HG03558 (cell line): ENCODE data around the gene PHIP.
"Not testable (repeated sequence)": the region's sequence is repeated elsewhere in the genome, so short reads cannot be mapped to it uniquely, and the experiment has no call there.

Source experiments
- ATAC-seq: cut with Tn5 transposase; IDR thresholded peaks from one replicate; pipeline ENCODE4 v1.9.1; 2021; ENCODE audit warnings: moderate number of reproducible peaks; ENCODE audit not compliant: unreplicated experiment; ENCODE audit errors: extremely low read depth

PHIP gene

DNA sequence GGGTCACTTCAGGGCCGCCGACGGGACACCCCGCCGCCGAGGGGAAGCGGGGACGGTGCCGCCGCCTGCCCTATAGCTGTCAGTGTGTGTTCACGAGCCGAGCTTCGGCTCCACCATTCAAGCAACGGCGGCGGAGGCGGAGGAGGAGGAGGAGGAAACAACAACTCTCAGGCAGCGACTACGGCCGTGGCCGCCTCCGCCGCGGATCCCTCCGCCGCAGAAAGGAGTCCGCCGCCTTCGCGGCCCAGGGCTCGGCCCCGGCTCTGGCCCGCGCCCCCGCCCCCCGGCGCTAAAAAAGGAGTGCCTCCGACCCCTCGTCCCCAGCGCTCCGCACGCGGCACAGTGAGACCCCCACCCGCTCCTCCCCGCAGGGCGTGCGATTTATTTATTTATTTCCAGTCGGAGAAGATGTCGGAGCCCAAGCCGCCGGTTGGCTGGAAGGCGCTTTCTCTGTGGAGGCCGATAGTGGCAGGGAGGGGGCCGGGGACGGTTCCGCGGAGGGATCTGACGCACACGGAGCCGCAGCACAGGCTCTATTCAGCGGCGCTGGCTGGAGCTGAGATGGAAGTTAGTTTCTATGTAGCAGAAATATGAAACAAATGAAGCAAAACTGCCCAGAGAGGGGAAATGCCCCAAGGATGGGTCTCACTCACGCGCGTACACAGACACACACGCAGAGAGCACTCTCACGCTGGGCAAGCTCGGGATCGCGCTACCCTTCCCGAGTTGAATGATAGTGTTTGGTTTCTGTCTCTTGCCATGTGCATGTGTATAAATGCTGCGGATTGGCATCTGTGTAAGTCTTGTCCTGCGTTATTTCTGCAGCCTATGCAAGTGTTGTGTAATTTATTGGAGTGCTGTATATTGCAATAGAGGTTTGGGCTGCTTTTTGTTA is at the start of gene PHIP:
TSS of gene PHIP (minus strand) at position 180 of the 895 bp plus-strand sequence. CDS start 186 bp downstream, outside the sequence.
- ATAC-seq = peak; percentile 31

DNA sequence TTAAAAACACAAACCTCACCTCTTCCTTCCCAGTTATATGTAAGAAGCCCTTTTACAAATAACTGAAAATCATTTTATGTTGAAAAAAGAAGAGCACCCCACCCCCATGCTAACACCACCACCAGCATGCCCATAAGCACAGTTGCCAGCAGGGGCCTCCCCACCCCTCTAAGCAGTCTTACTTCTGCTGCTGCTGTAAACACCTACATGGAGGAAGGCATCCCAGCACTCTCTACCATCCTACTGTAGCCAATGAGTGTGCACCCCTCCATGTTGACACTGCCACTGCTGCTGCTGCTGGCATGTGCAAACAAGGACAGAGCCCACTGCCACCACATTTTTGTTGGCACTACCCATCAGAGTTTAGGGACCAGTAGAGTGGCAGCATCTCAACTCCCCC is 49.6 kb upstream of the PHIP start:
- no peak for ATAC-seq

DNA sequence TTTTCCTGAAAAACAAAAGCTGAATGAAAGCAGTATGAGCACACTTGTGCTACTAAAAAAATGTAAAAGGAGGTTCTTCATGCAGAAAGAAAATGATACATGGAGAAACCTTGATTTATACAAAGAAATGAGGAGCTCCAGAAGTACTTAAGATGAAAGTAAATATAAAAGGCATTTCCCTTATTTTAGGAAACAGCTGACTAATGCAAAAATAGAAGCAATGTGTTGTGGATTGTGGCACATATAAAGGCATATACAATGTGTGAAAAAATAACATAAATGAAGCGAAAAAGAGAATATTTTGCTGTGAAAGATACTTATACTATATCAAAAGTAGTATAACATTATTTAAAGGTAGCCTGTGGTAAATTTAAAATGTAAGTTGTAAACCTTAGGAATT is 41.2 kb upstream of the PHIP start:
- no peak for ATAC-seq

DNA sequence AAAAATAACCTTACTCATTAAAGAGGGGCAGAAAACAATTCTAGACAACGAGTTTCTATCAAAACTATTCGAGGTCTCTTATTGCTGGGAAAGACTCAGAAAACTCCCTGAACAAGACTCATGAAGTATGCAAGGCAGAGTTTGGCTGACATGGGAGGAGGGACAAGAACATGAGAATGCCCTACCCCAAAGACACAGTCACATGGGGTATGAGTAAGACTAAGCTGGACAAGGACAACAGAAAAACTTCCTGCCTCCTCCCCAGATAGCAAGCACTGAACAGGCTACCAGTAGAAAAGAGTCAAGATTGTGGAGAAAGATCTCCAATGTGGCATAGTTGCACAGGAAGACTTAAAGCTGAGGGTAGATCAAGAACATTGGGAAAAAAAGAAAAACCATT is 39.7 kb upstream of the PHIP start:
- ATAC-seq = no peak

DNA sequence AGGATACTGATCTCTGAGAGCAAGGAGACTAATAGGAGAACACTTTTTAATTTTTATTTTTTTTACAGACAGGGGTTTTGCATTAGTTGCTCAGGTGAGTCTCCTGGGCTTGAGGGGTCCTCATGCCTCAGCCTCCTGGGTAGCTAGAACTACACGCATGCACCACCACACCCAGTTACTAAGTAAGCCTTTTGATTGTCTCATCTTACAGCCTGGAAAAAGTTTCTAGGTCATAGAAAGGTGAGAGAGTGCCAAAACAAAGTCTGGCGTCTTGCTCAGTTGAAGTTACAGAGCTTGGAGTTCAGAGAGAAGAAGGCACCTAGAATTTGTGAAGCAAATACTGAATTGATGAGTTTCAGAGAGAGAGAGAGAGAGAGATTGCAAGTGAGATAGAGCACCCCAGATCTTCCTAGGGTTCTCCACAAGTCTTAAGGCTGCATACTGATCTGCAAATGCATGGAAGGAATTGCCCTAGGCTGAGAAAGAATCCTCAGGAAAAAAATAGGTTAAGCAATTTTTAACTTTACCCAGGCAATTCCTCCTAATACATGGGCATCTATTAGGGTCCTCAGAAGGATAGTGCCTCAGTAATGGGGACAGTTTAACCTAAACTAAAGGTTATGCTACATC is 37.6 kb upstream of the PHIP start:
- no peak for ATAC-seq

DNA sequence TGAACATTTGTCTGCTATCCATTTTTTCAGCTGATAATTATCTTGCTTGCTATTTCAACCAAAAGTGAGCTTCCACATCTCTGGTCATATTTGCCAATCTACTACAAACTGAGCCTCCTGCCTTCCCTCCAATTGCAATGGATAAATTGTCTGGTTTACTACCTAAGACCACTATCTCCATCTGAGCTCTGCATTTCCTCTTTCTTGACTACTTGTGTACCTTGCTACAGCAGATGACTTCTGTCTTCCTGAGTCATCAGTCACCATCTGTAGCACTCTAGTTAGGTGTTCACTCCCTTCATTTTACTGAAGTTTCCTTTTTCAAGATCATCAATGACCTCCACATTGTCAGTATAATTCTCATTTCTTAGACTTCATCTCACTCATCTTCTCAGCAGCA is 33.5 kb upstream of the PHIP start:
- ATAC-seq = no peak

DNA sequence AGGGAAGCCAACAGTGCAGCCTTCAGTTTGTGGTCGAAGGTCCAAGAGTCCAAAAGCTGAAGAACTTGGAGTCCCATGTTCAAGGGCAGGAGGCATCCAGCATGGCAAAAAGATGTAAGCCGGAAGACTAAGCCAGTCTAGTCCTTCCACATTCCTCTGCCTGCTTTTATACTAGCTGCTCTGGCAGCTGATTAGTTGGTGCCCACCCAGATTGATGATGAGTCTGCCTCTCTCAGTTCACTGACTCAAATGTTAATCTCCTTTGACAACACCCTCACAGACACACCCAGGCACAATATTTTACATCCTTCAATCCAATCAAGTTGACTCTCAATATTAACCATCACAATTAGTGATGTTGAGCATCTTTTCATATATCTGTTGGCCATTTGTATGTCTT is 23.1 kb upstream of the PHIP start:
- no peak for ATAC-seq

DNA sequence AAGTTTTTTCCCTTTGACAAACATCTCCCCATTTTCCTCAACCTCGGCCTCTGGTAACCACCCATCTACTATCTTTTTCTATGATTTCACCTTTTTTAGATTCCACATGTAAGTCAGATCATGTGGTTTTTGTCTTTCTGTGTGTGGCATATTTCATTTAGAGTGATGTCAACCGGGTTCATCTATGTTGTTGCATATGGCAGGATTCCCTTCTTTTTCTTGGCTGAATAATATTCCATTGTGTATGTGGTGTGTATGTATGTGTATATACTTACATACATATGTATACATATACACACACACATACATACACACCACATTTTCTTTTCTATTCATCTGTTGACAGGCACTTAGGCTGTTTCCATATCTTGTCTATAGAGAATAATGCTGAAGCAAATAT is 22.2 kb upstream of the PHIP start:
- ATAC-seq = no peak

DNA sequence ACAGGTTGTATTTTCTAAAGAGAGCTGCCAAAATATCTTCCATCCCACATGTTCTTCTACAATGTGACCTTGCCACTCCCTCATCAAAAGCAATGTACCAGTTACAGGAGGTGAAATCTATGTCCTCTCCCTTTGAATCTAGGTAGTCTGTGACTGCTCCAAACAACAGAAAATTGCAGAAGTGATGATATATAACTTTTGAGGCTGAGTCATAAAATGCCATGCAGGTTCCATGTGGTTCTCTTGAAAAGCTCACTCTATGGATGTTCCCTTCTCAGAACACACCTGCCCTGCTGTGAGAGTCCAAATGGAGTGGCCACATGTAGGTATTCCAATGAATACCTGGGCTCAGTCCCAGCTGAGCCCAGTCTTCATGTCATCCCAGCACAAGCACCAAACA is 16.9 kb upstream of the PHIP start:
- no peak for ATAC-seq

DNA sequence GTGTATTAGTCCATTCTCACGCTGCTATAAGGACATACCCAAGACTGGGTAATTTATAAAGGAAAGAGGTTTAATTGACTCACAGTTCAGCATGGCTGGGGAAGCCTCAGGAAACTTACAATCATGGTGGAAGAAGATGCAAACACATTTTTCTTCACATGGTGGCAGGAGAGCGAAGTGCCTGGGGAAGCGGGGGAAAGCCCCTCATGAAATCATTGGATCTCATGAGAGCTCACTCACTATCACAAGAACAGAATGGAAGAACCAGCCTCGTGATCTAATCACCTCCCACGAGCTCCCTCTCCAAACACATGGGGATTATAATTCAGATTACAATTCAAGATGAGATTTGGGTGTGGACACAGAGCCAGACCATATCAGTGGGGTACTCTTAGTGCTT is 13.7 kb upstream of the PHIP start:
- not testable (repeated sequence) for ATAC-seq

DNA sequence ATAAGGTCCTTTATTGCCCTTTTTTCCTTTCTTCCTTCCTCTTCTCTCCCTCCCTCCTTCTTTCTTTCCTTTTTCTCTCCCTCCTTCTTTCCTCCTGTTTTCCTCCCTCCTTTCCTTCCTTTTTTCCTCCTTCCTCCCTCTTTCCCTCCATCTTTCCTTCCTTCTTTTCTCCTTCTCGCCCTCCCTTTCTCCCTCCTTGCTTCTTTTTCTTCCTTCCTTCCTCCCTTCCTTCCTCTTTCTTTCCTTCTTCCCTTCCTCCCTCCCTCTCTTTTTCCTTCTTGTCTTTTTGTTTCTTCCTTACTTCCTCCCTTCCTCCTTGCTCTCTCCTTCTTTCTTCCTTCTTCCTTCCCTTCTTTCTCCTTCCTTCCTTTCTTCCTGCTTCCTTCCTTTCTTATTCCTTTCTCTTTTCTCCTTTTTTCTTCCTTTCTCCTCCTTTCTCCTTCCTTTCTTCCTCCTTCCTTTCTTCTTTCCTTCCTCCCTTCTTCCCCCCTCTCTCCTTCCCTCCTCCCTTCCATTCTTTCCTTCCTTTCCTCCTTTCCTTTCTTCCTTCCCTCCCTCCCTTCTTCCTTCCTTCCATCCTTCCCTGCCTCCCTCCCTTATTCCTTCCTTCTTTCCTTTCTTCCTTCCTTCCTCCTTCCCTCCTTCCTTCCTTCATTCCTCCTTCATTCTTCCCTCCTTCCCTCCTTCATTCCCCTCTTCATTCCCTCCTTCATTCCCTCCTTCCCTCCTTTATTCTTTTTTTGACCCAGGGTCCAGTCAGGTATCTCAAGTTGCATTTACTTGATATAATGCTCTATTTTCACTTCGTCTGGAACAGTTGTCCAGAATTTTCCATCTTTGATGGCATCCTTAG is 11.7 kb upstream of the PHIP start:
- ATAC-seq = no peak

DNA sequence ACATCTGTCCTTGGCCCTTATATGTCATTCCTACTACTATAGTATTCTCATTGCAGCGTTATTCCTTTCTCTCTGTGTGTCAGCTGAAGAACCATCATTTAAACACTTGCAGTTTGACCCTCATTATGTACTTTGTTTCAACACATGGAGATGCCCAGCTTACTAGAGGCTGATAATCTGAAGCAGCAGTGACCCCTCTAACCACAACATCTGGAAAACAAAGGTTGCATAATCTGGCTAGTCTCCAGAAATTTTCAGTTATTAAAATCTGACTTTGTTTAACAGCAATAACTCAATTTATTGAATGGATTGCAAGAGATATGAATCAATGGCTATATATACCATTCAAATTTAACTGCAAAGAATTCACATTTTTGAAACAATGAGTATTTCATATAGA is 6.6 kb upstream of the PHIP start:
- no peak for ATAC-seq

DNA sequence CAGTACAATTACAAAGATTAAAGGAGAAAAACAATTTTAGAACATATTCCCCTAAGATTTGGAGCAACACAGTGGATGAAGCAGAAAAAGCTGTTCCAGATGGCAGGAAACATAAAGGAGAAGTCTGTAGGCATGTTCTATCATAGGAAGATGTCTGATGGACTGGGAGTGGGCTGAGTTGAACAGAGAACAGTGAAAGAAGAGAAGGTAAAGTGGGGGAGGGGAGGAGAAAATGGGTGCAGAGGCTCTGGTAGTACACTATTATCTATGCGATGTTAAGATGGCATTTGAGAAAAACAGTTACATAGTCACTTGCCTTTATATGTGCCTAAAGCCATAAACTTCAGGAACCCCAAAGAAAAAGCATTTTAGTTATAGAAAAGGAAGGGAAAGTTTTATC is 4.2 kb upstream of the PHIP start:
- ATAC-seq = no peak

DNA sequence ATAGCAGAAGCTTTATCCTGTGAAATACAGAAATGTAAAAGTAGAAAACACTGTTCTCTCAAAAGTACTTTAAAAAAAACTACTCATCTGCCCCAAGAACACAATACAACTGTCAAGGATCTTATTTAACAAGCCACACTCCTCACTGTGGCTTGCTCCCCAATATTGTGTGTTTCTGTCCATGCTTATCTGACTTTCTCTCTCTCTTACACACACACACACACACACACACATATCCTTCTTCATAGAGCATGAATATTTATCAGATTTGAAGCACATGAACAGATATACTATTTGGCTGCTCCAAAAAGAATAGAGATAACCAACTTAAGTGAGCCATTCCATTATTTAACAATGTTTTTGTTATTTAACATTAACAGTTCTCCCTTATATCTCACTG is 3.6 kb upstream of the PHIP start:
- no peak for ATAC-seq

DNA sequence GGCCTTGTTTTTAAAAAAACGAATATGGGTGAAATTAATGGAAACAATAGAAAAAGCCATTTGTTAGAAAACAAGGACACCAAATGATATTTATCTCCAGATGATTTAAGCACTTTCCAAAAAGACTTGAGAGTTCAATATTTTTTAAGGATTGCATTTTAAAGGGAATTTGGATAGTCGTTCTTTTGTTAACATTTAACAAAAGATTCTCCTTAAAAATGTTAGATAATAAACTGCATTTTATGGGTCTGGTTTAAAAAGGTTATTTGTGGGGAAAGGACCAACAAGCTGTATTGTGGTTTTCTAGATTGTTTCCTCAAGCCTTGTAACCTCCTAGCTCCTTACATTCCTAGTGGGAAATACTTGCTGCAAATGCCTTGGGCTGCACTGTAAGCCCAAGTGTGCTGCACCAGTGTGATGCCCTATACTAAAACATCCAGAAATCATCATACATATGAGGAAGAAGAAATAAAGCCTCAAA is 1.5 kb upstream of the PHIP start:
- ATAC-seq = no peak

DNA sequence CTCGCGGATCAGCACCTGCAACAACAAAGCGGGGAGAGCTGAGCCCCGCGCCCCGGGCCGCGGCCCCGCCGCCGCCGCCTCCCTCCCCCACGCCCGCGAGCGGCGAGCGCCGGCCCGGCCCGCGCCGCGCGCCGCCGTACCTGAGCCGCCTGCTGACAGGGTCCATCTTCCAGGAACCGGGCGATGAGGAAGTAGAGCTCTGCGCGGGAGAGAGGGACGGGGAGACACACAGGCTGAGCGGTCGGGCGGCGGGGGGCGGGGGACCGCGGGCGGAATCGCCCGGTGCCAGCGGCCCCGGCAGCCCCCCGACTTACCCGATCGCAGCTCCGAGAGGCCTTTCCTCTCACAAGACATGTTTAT is 359 bp downstream of the PHIP start:
- ATAC-seq = peak; percentile 11

DNA sequence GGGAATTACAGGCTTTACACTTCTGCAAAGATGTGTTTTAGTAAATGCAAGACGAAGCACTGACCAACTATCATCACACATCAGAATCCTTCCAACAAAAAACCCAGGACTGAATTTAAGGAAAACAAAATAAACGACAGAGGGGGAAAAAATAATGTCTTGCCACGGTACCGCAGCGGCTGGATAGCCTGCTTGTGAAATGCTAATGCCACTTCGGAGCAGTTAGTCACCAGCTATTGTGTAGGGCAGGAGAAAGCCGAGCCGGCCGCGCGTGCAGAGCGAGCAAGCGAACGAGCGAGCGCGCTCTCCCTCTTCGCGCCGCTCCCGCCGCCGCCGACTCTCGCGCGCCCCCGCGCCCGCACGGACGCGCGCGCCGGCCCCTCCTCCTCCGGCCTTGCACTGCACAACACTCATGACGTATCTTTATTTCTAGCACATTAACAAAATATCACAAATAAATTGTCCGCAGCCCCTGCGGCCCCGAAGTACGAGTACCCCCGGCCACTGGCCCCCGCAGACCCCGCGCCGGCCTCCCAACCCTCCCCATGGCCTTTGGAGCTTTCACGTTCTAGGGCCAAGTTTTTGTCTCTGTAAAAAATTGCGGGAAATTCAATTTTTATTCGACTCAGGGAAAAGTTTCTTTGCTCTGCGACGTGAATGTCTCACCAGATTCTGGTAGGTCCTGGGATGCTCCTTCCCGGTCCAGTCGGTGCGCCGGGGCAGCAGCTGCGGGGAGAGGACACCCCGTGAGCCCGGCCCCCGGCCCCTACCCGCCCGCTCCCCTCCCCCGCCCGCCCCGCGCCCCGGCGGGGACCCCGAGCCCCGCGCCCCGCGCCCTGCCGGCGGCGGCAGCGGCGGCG is 1.0 kb downstream of the PHIP start:
- ATAC-seq = peak; percentile 32

DNA sequence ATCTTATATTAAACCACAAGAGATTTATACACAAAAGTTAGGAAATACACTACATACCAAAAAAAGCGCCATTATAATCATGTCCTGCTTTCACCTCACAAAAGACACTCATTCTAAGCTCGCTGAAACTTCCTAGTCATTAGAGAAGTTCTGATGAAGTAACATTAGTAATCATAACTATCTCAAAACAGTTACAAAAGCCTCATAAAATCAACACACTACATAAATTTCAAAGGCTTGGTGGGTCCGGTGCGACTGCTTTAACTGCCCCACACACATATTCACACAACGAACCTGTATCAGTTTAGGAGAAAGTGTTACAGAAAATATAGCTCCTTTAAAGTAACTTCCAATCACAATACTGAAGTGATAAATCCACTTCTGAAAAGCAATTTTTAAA is 1.9 kb downstream of the PHIP start:
- ATAC-seq = no peak

DNA sequence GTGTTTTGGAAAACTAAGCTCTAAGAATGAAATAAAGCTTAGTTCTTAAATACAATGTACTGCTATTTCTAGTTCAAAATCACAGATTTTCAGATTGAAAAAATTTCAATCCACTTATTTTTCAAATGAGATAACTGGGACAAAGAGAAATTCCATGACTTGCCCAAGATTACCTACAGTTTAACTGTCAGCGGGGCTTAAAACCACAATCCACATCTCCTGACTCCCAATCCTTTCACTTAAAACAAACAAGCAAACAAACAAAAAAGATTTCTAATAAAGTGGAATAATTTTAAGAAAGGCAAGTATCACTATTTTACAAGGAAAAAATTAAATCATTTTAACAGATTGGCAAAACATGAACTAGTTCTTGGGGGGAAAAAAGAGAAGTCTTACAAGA is 4.2 kb downstream of the PHIP start:
- no peak for ATAC-seq

DNA sequence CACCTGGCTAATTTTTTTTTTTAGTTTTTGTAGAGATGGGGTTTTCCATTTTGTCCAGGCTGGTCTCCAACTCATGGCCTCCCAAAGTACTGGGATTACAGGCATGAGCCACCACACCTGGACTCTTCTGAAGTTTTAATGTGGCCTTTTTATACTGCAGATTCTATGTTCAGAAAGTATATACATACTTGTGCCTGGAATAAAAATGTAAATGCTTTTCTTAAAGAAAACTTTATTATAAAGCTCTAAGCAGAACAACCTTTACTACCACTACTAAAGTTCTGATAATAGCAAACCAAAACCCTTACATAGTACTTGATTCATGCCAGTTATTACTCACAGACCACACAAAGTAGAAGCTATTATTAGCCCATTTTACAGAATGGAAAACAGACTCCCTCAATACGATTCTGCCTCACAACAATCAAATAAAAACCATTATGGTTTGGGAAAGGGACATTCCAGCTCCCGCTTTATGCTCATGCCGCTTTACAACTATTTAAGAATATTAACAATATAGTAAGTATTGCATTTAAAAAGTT is 5.3 kb downstream of the PHIP start:
- ATAC-seq = no peak
